GM18858 (cell line): ENCODE results near the gene P2RY14.
A peak's percentile ranks its signal among the peaks of the same experiment; 100 is the strongest.

Experiments used
- ATAC-seq: cut with Tn5 transposase; IDR thresholded peaks from one replicate; pipeline ENCODE4 v1.9.1; 2021; ENCODE audit not compliant: unreplicated experiment

The P2RY14 gene

DNA sequence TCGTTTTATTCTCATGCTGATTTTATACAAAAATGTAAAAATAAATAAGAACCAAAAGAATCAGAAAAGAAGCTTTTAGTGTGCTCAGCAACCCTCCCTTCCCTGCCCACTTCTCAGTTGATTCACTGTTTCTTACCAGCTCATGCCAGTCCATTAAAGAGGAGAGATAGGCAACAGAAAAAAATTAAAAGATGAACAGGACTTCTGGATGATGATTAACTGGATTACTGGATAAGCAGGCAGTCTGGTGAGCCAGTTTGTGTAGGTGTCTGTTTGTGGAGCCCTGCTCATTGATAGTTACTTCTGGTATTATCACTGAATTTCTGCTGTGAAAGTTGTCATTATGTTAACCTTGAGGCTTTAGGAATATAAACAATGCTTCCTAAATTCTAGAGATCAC, 60.2 kb downstream of the P2RY14 start:
- no peak for ATAC-seq

DNA sequence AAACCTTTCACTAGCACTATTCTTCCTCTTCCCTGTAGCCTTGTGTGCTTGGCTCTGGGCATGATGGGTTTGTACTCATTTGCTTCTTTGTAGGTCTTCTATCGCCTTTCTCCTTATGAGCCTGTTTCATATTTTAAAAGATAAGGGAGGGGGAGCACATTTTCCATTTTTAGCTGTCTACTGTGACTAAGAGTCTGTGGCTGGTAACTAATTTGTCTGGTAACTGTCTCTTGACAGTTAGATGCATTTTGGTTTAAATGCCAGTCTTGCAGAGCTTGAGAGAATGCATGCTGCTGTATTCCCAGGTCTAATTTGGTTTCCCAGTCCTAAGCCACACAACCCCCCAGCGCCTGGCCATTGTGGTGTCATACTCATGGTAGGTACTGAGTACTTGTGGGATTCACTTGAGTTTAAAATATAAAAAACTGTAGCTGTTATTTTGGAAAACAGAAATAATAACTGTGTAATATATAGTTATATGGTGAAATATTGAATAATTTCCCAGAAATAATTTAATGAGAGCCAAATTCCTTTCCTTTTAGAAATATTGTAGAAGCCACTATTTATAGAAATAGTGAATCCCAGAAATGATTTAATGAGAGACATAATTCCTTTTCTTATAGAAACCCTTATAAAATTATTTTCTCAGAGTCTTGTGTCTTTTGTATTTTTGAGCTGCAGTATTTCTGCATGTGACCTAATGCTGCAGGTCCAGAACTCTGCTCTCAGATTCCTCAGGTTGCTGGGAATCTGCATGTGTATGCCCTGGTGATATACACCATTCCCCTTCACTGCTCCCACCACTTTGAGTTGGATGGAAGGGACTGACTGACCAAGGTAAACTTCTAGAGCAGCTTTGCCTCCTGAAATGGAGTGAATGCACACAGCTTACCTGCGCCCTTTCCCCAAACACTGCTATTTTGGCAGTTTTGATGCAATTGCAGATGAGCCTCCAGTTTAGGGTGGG, 61.4 kb downstream of the P2RY14 start:
- ATAC-seq: no peak

DNA sequence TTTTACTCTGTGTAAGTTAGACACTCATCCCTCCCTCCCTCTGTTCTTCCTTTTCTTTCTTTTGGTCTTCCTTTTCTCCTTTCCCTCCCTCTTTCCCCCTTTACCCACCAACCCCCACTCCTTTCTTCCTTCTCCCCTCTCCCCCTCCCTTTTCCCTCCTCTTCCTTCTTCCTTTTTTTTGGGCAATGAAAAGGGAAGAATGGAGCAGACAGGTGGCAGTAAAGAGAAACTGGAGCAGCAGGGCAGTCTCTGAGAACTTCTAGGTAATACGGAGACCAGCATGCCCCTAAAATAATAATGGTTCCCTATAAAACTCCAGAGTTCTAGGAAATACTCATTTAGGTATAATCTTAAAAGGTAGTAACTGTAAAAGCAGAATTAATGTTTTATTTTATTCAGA, 63.9 kb downstream of the P2RY14 start:
- no peak for ATAC-seq

DNA sequence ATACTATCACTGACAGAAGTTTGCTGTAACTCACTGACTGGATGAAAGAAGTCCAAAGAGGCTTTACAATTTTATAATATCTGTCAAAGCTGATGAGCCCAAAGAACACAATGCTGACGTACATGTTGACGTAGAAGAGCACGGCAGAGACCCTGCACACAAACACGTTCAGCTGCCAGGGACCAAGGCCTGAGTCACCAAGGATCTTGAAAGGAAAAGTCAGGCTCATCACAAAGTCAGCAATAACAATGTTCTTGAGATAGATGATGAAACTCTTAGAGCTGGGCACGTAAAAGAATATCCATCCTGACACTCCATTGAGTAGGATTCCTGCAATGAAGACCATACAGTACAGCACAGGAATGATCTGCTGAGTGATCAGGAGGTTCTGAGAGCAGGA, 64.5 kb downstream of the P2RY14 start:
- ATAC-seq: no peak

DNA sequence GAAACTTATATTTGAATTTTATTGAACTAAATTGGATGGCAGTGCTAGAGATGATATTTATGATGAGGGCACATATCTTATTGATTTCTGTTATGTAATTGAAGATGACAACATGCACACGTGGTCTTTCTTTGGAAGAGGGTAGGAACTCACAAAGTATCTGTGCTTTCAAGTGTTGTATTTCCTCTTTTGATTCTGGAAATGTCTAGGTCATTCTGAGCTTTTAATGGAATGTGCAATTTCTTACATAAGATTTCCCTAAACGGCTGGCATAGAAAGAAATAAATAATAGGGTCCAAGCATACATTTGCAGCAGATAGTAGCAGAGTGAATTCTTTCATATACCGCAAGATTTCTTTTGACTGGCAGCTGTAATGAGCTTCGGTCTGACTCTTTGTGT, 65.2 kb downstream of the P2RY14 start:
- no peak for ATAC-seq

DNA sequence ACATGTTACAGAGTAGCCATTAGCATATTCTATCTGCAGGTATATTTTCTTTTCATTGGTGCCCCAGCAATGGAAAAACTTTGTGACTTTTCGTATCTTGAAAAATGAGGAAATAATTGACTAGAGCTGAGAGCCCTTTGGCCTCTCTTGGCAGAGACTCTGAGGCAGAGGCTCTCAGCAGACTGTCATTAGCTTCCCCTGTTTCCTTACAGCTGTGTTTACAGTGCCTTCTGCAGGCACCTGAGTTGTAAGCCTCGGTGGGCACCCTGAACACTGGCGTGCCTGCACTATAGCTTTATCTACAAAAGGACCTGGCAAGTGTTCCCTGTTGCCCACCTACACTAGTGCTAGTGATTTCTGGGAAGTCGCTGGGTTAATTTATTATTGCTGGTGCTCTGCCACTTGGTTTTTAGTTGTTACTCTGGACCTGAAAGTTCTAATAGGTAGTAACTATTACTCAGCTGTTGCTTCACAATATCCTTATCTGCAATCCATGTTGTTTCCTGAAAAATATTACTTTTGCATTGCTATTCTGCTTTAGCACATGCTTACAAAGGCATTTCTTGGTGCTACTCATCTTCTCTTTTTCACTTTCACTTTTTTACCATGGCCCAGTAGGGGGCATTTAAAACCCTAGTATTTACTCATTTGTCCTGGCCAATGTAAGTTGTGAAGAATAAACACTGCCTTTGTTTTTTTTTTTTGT, 67.5 kb downstream of the P2RY14 start:
- ATAC-seq: peak; percentile 74

DNA sequence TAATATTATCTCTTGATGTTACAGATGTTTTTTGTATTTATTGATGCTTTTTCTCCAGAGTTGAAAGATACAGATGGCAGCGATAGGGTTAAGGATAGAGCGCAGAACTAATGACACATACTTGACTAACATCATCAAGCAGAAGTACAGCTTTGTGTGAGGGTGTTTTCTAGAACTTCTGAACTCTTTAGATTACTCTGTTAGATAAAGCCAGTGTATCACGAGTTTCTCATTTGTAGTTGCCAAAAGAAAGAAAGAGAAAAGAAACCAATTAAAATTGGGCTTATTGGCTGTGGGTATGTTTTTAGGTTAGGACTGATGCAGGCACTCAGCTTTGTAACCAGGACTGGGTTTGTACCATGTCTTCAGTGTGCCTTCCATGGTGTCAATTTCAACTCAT, 68.7 kb downstream of the P2RY14 start:
- no peak for ATAC-seq

DNA sequence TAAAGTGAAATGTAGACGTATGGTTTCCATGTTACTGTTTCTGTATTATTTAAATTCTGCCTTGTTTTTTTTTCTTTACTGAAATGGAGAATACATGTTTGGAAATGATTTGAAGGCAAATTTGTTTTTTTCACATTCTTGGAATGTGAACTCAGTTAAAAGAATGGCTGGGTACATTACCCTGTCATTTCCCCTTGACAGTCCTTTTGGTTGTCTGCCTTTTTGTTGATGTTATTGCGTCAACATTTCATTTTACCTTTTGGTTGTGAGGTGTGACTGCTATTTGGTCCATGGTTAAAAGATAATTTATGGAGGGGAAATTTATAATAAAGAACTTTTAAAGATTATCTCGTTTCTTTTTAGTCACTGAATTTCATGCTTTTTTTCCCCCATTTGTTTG, 72.1 kb downstream of the P2RY14 start:
- no peak for ATAC-seq

DNA sequence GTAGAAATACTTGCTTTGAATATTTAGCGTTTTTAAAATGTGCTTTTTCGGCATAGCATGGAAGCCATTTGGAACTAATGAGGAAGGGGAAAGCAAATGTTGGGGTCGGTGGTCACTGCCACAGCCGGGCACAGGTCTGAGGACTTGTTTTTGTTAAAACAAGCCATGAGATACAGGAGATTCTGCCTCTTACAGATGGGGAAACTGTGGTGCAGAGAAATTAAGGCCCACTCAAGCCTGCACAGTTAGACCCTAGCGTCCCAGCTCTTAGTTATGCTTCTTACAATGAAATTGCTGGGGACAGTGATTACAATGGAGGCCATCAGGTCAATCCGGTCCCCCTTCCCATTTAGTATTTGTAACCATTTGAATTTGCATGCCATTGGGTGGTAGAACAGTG, 72.9 kb downstream of the P2RY14 start:
- no peak for ATAC-seq

DNA sequence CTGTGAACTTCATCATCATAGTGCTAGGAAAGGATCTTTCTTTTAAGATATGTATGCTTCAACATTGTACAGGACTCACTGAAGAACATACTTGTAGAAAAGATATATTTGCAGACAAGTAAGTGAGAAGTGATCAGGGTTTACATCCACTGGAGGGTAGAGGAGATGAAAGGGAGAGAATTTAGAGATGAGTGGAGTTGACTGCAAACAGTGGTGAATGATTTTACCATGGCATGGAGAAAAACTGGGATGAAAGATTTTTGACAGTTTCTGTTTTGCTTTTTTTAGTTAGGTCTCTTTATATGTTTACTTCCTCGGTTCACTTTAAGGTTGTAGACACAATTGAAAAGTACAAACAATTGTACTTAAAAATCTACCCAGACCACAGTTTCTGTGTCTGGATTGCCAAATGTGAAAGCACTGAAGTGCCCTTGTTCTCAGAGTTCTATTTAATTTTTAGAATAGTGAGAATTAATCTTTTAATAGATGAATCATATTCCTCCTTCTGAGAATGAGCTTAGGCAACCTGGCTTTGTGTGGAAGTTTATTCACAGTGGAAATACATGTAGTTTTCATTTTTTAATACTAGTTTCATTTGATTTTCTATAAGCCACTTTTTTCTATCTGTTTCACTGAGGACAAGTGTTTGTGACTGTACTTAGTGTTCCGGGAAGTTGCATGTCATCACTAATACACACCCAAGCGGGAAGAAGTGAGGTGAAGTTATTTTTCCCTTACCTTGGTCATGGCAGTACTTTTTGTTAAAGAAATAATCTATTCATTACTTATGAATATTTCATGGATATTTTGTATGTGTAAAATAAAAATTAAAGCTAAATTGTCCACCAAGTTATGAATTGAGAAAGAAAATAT, 73.6 kb downstream of the P2RY14 start:
- no peak for ATAC-seq

DNA sequence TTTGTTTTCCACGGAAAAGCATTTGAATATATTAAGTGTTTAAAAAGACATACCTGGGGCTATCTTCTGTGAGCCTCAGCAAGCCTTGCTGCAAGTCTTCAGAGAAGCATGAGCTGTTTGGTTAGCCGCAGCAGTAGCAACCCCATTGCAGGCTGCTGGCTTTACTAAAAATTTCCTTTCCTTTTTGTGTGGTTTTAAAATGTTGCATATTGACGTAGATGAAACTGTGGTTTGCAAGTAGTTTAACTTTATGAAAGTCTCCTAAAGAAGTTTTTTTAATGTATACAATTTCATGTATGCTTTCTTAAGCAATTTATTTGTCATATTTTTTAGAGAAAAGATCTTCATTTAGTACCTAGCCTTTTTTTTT, 75.3 kb downstream of the P2RY14 start, which contains the start of gene GPR171:
Gene GPR171, minus strand, starts transcription at position 166 of the 370 bp plus-strand sequence. CDS start 3,830 bp downstream, outside the sequence.
- ATAC-seq: peak; percentile 87

DNA sequence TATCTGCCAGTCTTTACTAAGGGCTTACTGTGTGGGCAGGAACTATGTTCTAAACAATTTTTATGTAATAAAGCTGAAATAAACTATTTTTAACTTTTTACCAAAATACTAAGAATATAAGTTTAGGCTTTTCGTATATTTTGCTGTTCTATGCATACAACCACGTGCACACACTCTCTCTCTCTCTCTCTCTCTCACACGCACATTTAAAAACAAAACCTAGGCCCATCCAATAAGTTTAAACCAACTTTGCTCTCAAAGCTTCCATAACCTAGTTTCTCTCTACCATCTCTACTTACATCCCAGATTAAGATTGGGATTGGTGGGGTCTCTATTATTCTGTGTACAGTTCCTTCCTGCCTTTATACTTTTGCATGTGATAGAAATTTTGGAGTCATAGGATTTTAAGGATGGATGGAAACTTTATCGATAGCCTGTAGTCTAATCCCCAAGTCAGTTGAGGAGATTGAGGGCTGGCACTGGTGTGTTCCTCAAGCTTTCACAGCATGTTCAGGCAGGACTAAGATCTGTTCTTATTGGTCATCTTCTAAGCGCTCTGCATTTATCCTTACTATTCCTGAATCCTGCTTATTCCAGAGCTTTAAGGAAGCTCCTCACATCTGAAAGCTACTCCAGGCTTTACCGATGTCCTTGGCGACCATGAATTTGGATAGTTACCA, 77.2 kb downstream of the P2RY14 start:
- ATAC-seq: no peak

DNA sequence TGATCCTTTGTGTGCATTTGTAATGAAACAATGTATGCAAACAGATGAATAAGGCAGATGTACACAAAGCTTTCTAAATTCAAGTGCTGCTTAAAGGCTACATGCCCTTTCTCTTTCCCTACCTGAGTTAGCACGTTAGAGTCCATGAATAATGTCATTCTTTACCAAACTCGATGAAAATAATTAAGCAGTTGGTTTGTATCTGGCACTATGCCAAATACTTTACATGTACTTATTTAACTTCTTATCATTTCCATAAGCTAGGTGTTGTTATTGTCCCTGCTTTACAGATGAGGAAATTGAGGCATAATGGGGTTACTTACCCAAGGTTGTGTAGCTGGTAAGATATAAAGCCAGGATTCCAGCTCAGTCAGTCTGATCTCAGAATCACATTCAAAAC, 77.8 kb downstream of the P2RY14 start:
- ATAC-seq: no peak

DNA sequence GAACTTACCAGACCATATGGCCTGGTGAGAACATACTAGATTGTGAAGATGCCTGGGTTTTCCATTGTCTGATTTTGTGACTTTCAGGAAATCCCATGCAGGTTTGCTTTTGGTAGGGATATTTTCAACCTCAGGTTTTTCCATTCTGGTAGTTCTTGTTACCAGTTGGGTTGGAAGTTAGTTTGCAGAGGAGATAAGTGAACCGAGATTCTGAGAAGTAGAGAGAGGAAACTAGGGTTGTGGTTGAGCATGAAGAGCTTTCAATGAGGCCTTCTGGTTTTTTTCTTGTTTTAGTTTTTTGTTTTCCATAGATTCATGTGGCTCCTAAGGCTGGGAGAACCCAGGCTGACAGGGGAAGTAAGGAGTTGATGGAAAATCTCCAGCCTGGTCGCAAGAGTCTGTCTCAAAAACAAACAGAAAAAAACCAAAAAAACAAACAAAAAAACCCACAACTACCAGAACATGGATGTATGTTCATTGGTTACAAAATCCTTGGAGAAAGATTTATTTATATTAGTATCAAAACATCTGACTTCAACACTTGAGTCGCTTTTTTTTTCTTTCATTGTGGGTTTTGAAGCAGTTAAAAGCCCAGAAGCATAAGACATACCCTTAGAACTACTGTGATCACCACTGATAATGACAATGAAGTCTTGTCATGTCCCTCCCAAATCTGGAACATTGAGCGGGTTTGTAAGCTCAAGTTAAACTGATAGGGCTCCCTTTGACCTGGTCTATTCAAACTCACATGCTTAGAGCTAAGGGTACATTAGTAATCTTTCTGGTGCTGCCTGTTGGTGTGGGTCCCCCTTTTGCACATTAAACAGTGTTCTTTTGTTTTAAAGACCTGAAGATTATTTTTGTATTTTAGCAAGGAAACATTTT, 78.5 kb downstream of the P2RY14 start:
- ATAC-seq: no peak

DNA sequence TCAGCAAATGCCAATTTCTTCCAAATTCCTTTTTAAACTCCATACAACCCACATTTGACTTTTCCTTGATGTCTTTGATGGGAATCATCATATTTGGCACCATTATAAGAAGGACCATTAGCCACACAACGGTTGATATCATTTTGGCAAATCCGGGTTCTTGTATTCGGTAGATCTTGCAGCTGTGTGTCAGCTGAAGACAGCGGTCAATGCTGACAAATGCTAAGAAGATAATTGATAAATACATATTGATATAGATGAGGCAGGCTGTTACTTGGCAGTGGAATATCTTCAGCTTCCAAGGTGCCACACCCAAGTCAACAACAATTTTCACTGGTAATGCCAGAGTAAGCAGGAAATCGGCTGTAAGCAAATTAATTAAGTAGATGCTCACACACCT, 79.5 kb downstream of the P2RY14 start:
- ATAC-seq: no peak

DNA sequence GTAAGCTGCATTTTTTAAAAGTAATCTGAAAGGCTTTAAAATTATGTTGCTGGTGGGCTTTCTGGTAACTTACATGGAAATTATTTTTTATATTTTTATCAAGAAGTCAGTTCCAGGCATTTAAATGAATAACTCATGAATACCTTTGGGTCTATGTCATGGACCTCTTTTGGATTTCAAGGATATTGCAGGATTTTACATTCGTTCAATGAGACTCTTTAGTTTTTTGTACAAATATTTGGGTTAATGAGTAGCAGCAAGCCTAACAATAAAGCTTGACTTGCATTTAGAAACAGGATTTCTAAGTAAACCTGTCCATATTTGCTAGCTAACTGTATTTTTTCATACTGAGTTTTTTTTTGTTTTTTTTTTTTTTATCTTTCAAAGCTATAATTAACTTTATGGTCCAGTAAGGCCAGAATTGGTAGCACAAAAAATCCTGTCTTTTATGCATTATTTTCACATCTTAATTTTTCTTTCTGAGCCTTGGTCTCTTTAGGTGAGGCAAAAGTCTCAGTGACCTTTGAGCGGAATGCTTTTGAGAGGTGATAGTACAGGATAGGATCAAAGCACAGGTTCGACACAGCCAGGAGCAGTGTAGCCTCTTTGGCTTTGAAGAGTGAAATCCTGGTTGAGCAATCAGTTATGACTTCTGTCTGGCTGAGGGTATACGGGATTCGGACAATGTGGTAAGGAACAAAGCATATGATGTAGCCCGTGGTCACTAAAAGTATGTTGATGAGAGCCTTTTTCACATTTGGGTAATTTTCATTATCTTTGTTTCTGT, 80.2 kb downstream of the P2RY14 start:
- no peak for ATAC-seq

DNA sequence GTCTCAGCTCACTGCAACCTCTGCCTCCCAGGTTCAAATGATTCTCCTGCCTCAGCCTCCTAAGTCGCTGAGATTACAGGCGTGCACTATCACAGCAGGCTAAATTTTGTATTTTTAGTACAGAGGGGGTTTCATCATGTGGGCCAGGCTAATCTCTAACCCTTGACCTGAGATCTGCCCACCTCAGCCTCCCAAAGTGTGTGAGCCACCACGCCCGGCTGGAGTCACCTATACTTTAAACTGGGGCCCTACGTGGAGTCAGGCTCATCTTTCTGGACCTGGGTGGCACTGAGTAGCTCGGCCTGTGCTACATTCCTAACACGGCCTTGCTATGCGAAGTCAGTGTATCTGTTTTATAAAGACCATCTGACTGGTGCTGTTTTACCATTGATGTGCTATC, 81.1 kb downstream of the P2RY14 start:
- ATAC-seq: no peak

DNA sequence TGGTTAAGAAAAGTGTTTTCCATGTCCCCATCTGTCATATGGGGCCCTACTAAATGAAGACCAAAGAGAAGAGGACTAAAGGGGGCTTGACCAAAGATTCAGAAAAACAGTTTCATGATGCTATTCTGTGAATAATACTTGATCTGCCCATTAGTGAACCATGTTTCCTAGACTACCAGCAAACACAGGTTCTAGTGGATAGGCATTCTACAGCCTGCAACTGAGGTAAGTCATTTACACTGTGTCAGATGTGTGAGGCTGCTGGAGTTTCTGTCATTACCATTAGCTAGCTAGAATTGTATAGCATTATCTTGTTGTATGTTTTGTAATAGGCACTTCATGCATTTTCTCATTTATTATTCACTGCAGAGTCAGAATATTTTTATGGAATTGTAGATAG, 81.9 kb downstream of the P2RY14 start:
- no peak for ATAC-seq

DNA sequence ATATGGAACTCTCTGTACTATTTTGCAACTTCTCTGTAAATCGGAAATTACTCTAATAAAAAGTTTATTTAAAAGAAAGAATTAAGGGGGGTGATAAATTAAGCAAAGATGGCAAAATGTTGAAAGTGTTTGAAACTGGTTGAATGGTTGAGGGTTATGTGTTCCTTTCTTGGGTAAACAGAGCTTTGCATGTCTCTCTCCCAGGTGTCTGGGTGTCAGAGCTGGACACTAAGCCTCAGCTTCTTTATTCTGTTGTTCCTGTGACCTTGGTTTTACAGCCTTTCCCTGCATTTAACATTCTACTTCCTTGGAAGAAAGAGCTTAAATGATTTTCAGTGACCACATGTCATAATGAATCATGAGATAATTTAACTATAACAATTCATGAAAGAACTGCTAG, 82.5 kb downstream of the P2RY14 start:
- no peak for ATAC-seq
